Measurements from ENCODE around the gene ZNF45.

- TF ChIP-seq CBX2 (IDR thresholded peaks at IDR 0.05; ENCODE audit: borderline replicate concordance, low read depth) (no peak), SMC3 (IDR thresholded peaks at IDR 0.05) (no peak), HOXB13 (CRISPR knock-in tag; IDR thresholded peaks at IDR 0.05; ENCODE audit: low read depth) (no peak), CTCF (IDR thresholded peaks at IDR 0.05) (no peak), MYC (IDR thresholded peaks at IDR 0.05; ENCODE audit: borderline replicate concordance, low read length) (no peak), FOXS1 (CRISPR knock-in tag; IDR thresholded peaks at IDR 0.05) (no peak), CEBPB (IDR thresholded peaks at IDR 0.05) (no peak), JUNB (IDR thresholded peaks at IDR 0.05) (no peak), USF2 (IDR thresholded peaks at IDR 0.05) (no peak), ZSCAN20 (CRISPR knock-in tag; IDR thresholded peaks at IDR 0.05) (no peak)
These were observed 49.6 kb upstream of the ZNF45 start for GRCh38 chr19:43984687-43985000.
